Fibroblast of pulmonary artery (primary cell): Measurements from ENCODE around the gene DEK.

ENCODE experiments used
- DNase-seq: peaks from one replicate; pipeline ENCODE4 v3.0.0-alpha.2; 2010; ENCODE audit warnings: low read depth
- H3K4me3 ChIP-seq: replicated peaks from 2 replicates; pipeline ENCODE4 v1.5.1; 2011; ENCODE audit warnings: low read depth, mild to moderate bottlenecking, control low read depth, low read length, moderate library complexity
- CTCF ChIP-seq: IDR thresholded peaks from 2 replicates; pipeline ENCODE4 v1.5.1; 2011; ENCODE audit warnings: mild to moderate bottlenecking, control low read depth, low read length, inconsistent platforms; ENCODE audit errors: missing control alignments

DEK gene

GRCh38 chr6:18245642-18246041, 18.7 kb downstream of the DEK start:
- no peak for DNase-seq
- no peak overlapping the region for H3K4me3 ChIP-seq
- TF ChIP-seq CTCF, result no peak

GRCh38 chr6:18245079-18245478, 19.3 kb downstream of the DEK start:
- no peak for TF ChIP-seq CTCF
- no peak overlapping the region for H3K4me3 ChIP-seq
- DNase-seq, result no peak

GRCh38 chr6:18244251-18244650, 20.1 kb downstream of the DEK start:
- no peak for TF ChIP-seq CTCF
- no peak overlapping the region for H3K4me3 ChIP-seq
- DNase-seq, result no peak

GRCh38 chr6:18243302-18243893, 20.9 kb downstream of the DEK start:
- no peak overlapping the region for H3K4me3 ChIP-seq
- TF ChIP-seq CTCF, result no peak
- no peak for DNase-seq

GRCh38 chr6:18242062-18242851, 22.1 kb downstream of the DEK start:
- peak; percentile 90 for DNase-seq
- TF ChIP-seq CTCF, result no peak
- H3K4me3 ChIP-seq, result no peak overlapping the region

GRCh38 chr6:18241208-18242038, 22.9 kb downstream of the DEK start:
- TF ChIP-seq CTCF, result no peak
- no peak for DNase-seq
- H3K4me3 ChIP-seq, result no peak overlapping the region
